ENCODE data around the gene APH1B. TPM values are rescaled to one million over a fixed set of nuclear protein-coding genes. Genes with fewer than 3 reads are reported as not detected.

The APH1B gene
- total and polyA plus RNA-seq, 2 of the 4 experiments (the other 2 are of a cell fraction): 7.0 to 7.7 TPM

GRCh38 chr15:63310646-63311045, 33.2 kb downstream of the APH1B start:
- no peak overlapping the region for H4K8ac ChIP-seq (ENCODE audit: low read depth in 2 of 2, low read length in 2 of 2)
- H3K56ac ChIP-seq (ENCODE audit: extremely low read depth, insufficient read depth, low read length): no peak overlapping the region
- no peak overlapping the region for H3K4ac ChIP-seq (ENCODE audit: low read depth, low read length)
- no peak for TF ChIP-seq POLR2A (IDR thresholded peaks at IDR 0.05; ENCODE audit: low read depth, low read length)
- no peak for TF ChIP-seq CHD1 (IDR thresholded peaks at IDR 0.05; ENCODE audit: low read depth, low read length)
- no peak for TF ChIP-seq FOS (IDR thresholded peaks at IDR 0.05; ENCODE audit: low read depth, low read length)
- no peak for TF ChIP-seq SMC3 (IDR thresholded peaks at IDR 0.05; ENCODE audit: low read depth, low read length)
- TF ChIP-seq RCOR1 (IDR thresholded peaks at IDR 0.05; ENCODE audit: insufficient replicate concordance, low read length): no peak
- TF ChIP-seq CTCF (conservative IDR thresholded peaks at IDR 0.05; ENCODE audit: low read depth, low read length): no peak
- no peak for TF ChIP-seq USF2 (IDR thresholded peaks at IDR 0.05; ENCODE audit: low read depth, low read length)
- no peak for TF ChIP-seq CEBPB (IDR thresholded peaks at IDR 0.05; ENCODE audit: low read depth, low read length)
- TF ChIP-seq, protein P1, sequence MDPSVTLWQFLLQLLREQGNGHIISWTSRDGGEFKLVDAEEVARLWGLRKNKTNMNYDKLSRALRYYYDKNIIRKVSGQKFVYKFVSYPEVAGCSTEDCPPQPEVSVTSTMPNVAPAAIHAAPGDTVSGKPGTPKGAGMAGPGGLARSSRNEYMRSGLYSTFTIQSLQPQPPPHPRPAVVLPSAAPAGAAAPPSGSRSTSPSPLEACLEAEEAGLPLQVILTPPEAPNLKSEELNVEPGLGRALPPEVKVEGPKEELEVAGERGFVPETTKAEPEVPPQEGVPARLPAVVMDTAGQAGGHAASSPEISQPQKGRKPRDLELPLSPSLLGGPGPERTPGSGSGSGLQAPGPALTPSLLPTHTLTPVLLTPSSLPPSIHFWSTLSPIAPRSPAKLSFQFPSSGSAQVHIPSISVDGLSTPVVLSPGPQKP (IDR thresholded peaks at IDR 0.05; ENCODE audit: borderline replicate concordance, low read depth, low read length): no peak
- TF ChIP-seq RAD21 (IDR thresholded peaks at IDR 0.05; ENCODE audit: low read length): no peak
- no peaks in the 10 kb centered on the region for H3K9me1 ChIP-seq (ENCODE audit: insufficient read depth, low read length)
- no peak overlapping the region for H2BK120ac ChIP-seq (ENCODE audit: low read depth, low read length)
- H3K9ac ChIP-seq (ENCODE audit: low read depth, low read length): no peak overlapping the region
- peaks cover 8% of the 10 kb centered on the region for H3K36me3 ChIP-seq (ENCODE audit: control insufficient read depth, insufficient read depth, low read length)
- no peak overlapping the region; the same call in 1 of the 2 replicates for H4K91ac ChIP-seq (ENCODE audit: insufficient read depth, low read depth, low read length)
- no peak overlapping the region for H2BK5ac ChIP-seq (ENCODE audit: low read depth, low read length, poor library complexity, severe bottlenecking)
- no peak overlapping the region for H2AK5ac ChIP-seq (ENCODE audit: low read depth, low read length)
- H2BK20ac ChIP-seq (ENCODE audit: low read depth, low read length): no peak overlapping the region
- in situ Hi-C loops (cut with MboI; ENCODE audit: low sequenced_read_pairs): no loop called here
- H2AFZ ChIP-seq (replicated peaks; ENCODE audit: low read length, poor library complexity): no peak overlapping the region
- WGBS, 2 experiments (ENCODE audit: extremely low coverage in 2 of 2, insufficient read length in 1 of 2): 100% methylated on average over 1 of the region's 3 CpGs; no CpG with 5 or more reads in 1 of the 2 experiments
- no peaks in the 10 kb centered on the region for H3K79me1 ChIP-seq (ENCODE audit: low read depth in 1 of 2, low read length in 2 of 2)
- ChIA-PET POLR2A (ENCODE audit: unreplicated experiment) (no interaction called here), CTCF (interaction anchor here (0.6 kb wide), 1 partner anchor 214 kb away, joined by 4 read pairs; no protein-coding TSS in a partner anchor)
- DNase-seq: peak; percentile 77
- H3K18ac ChIP-seq (ENCODE audit: low read depth, low read length): no peak overlapping the region
- H3K4me3 ChIP-seq (ENCODE audit: insufficient read depth, low read depth, low read length): no peak overlapping the region
- intact Hi-C loops (cut with micrococcal nuclease): no loop called here
- H2AK9ac ChIP-seq (replicated peaks; ENCODE audit: low read depth, low read length, poor library complexity): no peak overlapping the region
- dilution Hi-C loops (cut with HindIII; ENCODE audit: low sequenced_read_pairs, unreplicated experiment): no loop called here
- no peak for ATAC-seq (ENCODE audit: low read depth)
- peak overlapping the region; percentile 23; the same call in 1 of the 2 replicates for H3K23ac ChIP-seq (ENCODE audit: low read depth, low read length)
- H3K4me2 ChIP-seq (ENCODE audit: low read depth, low read length): no peak overlapping the region
- H3K4me1 ChIP-seq (ENCODE audit: control insufficient read depth, insufficient read depth, low read length): no peaks in the 10 kb centered on the region
- no peak overlapping the region for H2BK15ac ChIP-seq (ENCODE audit: low read depth, low read length)
- H3K27ac ChIP-seq (ENCODE audit: insufficient read depth, low read length): no peak overlapping the region
- H3K14ac ChIP-seq (replicated peaks; ENCODE audit: low read depth, low read length): no peak overlapping the region
- no peak overlapping the region for H4K5ac ChIP-seq (ENCODE audit: low read depth, low read length)
- no peaks in the 10 kb centered on the region for H3K27me3 ChIP-seq (ENCODE audit: control insufficient read depth, insufficient read depth, low read length)
- H3K9me3 ChIP-seq (ENCODE audit: control insufficient read depth, insufficient read depth, low read length): no peaks in the 10 kb centered on the region
- H4K20me1 ChIP-seq (ENCODE audit: insufficient read depth, low read length): no peaks in the 10 kb centered on the region
- BruUV-seq (replicated peaks): no TSS peak

Measured in IMR-90 (cell line).